GM21825 (cell line): ENCODE results near the gene STK24.
A peak's percentile ranks its signal among the peaks of the same experiment; 100 is the strongest.
"Not testable (repeated sequence)": the region's sequence is repeated elsewhere in the genome, so short reads cannot be mapped to it uniquely, and the experiment has no call there.

Source experiments
- ATAC-seq: cut with Tn5 transposase; IDR thresholded peaks from one replicate; pipeline ENCODE4 v1.9.1; 2021; ENCODE audit warnings: mild to moderate bottlenecking, moderate library complexity; ENCODE audit not compliant: unreplicated experiment

Gene STK24

GRCh38 chr13:98576963-98577835 is at the start of gene STK24:
Gene STK24 (minus strand): TSS chr13:98577107. CDS start chr13:98576786, 321 bp downstream.
- ATAC-seq = peak; percentile 68

DNA sequence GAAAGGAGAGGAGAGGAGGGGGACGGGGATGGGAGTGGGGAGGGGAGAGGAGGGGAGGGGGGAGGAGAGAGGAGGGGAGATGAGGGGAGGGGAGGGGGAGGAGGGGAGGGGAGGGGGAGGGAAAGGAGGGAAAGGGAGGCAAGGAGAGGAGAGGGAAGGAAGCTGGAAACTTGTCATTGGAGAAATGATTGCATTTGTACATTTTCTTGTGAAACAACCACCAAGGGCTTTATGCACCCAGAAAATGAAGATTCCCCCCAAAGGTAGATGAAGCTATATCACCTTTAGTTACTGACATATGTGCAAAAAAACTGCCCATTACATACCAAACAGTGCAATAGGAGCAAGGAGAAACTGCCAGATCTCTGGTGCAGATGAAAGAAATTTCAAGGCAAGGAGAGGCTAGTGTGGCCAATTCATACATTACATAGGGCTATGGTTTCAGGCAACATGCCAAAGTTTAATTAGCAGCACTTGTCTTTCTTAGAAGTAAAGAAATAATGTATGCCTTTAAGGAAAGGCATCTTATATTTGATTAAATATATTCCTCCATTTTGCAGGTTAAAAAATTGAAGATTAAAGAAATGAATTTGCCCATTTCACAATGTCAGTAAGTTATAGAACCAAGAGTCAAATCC is 49.5 kb upstream of the STK24 start:
- ATAC-seq = no peak

DNA sequence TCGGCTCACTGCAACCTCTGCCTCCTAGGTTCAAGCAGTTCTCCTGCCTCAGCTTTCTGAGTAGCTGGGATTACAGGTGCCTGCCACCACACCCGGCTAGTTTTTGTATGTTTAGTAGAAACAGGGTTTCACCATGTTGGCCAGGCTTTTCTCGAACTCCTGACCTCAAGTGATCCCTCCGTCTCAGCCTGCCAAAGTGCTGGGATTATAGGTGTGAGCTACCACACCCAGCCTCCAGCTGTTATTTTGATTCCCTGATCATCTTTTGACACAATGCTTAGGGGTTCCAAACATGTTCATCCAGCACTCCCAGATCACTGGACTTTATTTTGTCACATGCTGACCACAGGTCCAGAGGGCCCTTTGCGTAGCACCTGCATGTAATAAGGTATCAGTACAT is 47.7 kb upstream of the STK24 start:
- not testable (repeated sequence) for ATAC-seq

DNA sequence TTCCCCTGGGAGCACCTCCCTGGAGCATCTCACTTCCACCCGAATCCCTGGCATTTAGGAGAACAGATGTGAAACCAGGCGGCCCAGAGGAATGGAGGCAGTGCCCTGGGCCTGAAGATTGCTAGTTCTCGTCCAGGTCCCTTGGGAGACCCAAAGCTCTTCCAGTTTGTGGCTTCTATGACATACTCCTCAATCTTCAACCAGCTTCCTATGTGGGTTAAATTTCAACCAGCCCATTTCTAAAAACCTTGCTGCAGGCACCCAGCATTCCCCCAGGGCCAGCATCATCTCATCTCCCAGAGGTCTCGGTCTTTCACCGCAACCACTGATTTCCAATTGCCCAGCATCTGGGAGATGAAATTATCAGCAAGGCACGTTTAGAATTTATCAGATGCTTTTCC is 46.0 kb upstream of the STK24 start:
- ATAC-seq = no peak

- ATAC-seq = no peak
Measured at GRCh38 chr13:98619556-98619955, 42.6 kb upstream of the STK24 start.

DNA sequence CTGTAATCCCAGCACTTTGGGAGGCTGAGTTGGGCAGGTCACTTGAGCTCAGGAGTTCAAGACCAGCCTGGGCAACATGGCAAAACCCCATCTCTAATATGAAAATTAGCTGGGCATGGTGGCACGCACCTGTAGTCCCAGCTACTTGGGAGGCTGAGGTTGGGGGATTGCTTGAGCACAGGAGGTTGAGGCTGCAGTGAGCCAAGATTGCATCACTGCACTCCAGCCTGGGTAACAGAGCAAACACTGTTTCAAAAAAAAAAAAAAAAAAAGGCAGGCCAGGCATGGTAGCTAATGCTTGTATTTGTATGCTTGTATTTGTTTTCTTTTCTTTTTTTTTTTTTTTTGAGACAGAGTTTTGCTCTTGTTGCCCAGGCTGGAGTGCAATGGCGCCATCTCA is 38.7 kb upstream of the STK24 start:
- ATAC-seq = not testable (repeated sequence)

DNA sequence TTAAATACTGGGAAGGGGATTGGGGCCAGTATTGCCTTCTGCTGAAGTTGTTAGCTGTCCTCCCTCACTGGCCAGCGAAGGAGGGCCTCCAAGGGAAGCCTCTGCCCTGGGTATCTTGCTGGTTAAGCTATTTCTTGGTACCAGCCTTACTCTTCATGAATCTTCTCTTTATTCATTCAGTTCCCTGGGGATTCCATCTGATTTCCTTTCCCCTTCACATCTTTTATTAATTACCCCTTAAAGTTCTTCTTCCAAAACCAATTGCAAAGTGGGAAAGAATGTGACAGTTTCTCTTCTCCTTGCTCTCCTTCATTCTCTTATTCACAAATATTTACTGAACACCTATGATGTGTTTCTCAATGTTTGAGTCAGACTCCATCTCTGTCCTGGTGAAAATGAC is 36.7 kb upstream of the STK24 start:
- ATAC-seq = no peak

DNA sequence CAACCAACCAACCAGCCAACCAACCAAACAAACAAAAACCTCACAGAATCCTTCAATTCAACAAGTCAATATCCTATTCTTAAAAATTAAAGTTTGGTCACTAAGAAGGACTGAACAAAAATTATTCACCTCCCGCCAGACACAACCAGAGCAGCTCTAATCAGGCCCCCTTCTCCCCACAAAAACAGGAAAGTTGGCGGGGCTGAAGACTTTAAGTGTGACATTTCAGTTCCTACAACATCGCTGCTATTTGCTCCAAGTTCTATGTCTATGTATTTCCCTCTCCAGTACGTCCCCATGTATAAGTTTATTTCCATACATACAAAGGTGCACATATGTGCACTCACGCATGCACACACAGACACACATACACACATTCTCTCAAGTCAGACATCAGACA is 32.8 kb upstream of the STK24 start:
- ATAC-seq = no peak

- no peak for ATAC-seq
Measured at GRCh38 chr13:98606296-98606695, 29.4 kb upstream of the STK24 start.

GRCh38 chr13:98599502-98600328 is 22.8 kb upstream of the STK24 start:
- ATAC-seq = no peak

DNA sequence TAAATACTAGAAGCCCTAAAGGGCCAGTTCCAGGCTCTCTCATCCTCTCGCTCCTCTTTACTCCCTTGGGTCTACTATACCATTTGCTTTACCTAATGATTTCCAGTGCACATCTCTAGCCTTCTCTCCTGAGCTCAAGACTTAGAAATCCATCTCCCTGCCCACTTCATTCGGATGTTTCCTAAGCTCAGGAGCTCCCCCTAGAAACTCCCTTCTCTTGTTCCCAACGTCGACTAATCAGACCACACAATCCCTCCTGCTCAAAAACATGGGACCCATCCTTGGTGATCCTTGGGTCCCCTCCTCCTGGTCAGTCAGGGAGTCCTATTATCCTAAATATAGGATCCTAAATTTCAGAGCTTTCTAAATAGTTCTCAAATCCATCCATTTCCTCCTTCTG is 21.1 kb upstream of the STK24 start:
- no peak for ATAC-seq

DNA sequence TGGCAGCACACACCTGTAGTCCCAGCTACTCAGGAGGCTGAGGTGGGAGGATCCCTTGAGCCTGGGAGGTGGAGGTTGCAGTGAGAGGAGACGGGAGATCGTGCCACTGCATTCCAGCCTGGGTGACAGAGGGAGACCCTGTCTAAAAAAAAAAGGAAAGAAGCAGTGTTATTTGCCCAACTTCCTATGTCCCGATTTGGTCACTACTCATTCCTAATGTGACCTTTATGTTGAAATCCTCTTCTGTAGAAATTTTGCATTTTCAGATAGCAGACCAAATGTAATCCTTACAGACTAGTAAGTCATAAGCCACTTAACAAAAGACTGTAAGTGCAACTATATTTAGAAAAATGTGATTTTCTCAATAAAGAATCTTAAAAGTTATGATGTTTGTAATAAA is 18.2 kb upstream of the STK24 start:
- ATAC-seq = no peak

GRCh38 chr13:98592362-98592732 is 15.4 kb upstream of the STK24 start:
- no peak for ATAC-seq

DNA sequence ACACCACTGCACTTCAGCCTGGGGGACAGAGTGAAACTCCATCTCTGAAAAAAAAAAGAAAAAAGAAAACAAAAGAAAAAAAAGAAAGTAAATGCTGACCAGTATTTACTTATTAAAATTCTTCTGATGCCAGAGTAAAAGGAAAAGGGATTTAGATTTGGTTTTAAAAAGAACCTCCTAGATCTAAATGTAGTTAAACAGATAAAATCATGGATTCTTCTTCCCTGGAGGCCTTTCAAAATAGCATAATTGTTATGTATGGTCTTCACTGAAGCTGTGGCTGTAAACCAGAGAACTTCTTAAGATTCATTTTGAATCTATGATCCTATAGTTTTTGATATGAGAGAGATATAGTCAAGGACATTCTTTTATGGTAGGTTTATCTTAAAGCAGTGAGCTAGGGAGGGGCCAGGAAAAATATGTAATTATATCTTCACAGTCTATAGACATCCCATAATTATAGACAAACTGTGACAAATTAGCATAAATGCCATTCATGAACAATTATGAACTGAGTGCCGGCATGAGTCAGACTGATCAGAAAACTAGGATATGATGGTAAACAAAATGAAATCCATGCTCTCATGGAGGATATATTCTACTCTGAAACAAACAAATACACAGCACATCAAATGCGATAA is 14.9 kb upstream of the STK24 start:
- ATAC-seq = no peak

GRCh38 chr13:98590471-98590870 is 13.6 kb upstream of the STK24 start:
- ATAC-seq = not testable (repeated sequence)

DNA sequence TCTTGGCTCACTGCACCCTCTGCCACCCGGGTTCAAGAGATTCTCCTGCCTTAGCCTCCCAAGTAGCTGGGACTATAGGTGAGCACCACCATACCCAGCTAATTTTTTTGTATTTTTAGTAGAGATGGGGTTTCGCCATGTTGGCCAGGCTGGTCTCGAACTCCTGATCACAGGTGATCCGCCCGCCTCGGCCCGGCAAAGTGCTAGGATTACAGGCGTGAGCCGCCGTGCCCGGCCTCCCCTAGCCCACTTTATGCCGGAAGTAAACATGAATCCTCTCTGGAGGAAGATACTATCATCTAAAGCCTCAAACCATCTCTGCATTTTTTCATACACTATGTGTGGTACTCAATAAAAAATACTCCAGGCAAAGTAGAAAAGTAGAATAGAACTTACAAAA is 12.6 kb upstream of the STK24 start:
- ATAC-seq = not testable (repeated sequence)

DNA sequence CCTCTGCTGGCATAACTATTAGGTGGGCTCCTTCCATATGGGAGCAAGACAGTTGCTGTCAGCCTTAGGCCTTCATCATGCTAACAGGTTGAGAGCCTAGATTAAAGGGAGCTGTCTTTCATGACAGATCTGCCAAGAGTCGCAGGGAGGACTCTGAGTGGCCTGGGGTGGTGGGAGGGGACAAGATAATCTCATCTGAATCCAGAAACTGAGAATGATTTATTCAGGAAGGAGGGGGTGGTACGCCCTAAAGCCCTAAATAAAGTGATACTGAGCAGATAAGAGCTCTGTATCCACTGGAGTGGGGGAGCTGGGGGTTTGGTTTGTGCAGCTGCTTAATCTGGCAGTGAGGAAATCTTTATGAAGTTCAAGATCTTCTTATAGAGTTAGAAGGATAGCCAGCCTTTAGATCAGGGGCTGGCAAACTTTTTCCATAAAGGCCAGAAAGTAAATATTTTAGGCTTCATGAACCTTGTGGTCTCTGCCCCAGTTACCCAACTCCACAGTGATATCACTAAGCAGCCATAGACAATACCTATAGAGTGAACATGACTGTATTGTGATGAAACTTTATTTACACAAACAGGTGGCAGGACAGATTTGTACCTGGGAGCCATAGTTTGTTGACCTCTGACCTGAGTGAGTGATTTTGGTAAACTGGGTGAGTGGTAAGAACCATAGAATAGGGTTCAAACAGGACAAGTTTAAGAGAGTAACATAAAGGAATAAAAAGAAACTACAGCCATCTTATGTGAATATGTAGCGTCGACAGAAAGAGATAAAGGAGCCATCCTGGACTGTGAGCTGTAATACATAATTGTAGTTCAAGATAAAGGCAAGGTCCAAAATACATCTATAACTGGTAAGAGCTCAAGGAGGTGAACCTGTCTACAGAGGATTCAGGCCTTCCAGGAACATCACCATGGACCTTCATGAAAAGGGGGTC is 9.8 kb upstream of the STK24 start:
- ATAC-seq = no peak

DNA sequence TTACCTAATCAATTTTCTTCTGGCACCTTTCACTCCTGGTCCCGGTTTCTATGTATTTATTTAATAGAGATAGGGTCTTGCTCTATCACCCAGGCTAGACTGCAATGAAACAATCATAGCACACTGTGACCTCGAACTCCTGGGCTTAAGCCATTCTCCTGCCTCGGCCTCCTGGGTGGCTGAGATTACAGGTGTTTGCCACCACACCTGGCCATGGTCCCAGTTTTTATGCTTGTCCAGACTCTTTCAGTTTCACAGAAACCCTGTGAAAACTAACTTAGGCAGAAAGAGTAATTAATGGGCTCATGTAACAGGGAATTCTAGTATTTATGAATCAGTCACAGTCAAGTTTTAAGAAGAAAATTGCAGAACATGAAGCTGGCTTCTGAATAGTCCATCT is 9.0 kb upstream of the STK24 start:
- ATAC-seq = no peak

DNA sequence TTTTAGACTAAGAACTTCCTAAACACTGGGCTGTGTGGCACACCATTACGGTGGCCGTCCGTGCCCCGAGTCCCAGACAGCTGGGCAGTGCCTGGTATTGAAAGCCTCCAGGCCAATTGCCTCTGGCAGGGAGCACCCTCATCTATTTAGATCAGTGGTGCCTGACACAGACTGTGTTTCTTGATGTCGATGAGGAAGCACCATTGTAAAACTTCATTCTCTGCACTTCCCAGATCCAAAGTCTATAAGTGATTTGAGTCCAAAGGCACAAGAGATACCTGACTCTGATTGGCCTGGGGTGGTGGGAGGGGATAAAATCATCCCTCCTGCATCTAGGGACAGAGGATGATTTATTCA is 8.5 kb upstream of the STK24 start:
- ATAC-seq = no peak
